Neural progenitor cell (in vitro differentiated cells): ENCODE data around the gene ADCYAP1.
"Not testable (repeated sequence)": the region's sequence is repeated elsewhere in the genome, so short reads cannot be mapped to it uniquely, and the experiment has no call there.

Experiments used
- CTCF ChIP-seq: fragments of 200-600 bp; sonication (generic); IDR thresholded peaks from 2 replicates; pipeline ENCODE4 v1.5.1; 2017; ENCODE audit warnings: antibody characterized with exemption, mild to moderate bottlenecking
- EZH2 ChIP-seq: fragments of 200-600 bp; sonication (generic); IDR thresholded peaks from 2 replicates; pipeline ENCODE4 v1.6.1; 2017; ENCODE audit warnings: antibody characterized with exemption, mild to moderate bottlenecking, moderate library complexity
- EZH2phosphoT487 ChIP-seq: fragments of 200-600 bp; sonication (generic); IDR thresholded peaks from 2 replicates; pipeline ENCODE4 v1.6.1; 2017; ENCODE audit warnings: antibody characterized with exemption

- not testable (repeated sequence) for TF ChIP-seq CTCF, EZH2, EZH2phosphoT487
Observed at GRCh38 chr18:873426-873825, 31.2 kb upstream of the ADCYAP1 start.
